Dendritic cell treated with granulocyte-macrophage colony-stimulating factor and Interleukin-4, amounts not matched to agents 40 ng/mL and 50 ng/mL, for 4 days (primary cell): ENCODE data around the gene FRRS1.

Source experiments
- H3K27ac Mint-ChIP-seq: one replicate; pipeline ENCODE4 v1.8.0; 2022; ENCODE audit warnings: mild to moderate bottlenecking, mixed read lengths
- H3K27me3 Mint-ChIP-seq: one replicate; pipeline ENCODE4 v1.8.0; 2022; ENCODE audit warnings: mild to moderate bottlenecking, mixed read lengths
- H3K36me3 Mint-ChIP-seq: one replicate; pipeline ENCODE4 v1.8.0; 2022; ENCODE audit warnings: low read depth, mixed read lengths
- H3K4me1 Mint-ChIP-seq: one replicate; pipeline ENCODE4 v1.8.0; 2022; ENCODE audit warnings: low read depth, mixed read lengths
- H3K4me3 Mint-ChIP-seq: one replicate; pipeline ENCODE4 v1.8.0; 2022; ENCODE audit warnings: mild to moderate bottlenecking, moderate library complexity, mixed read lengths
- H3K9me3 Mint-ChIP-seq: one replicate; pipeline ENCODE4 v1.8.0; 2022; ENCODE audit warnings: mixed read lengths
- intact Hi-C: fragments of 100-400 bp; cut with micrococcal nuclease; formaldehyde crosslinking; loops from one replicate; pipeline ENCODE4 v1.15.0; 2022

Gene FRRS1

DNA sequence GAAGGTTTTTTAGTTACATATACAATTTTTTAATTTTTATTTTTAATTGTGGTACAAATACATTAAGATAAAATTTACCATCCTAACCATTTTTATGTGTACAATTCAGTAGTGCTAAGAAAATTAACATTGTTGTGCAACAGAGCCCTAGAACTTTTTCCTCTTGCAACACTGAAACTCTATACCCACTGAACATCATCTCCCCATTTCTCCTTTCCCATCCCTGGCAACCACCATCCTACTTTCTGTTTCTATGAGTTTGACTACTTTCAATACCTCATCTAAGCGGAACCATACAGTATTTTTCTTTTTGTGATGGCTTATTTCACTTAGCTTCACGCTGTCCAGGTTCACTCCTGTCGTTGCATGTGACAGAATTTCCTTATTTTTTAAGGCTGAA, 66.4 kb downstream of the FRRS1 start:
- Mint-ChIP-seq H3K4me1 (peaks cover 30% of the 10 kb centered on the region), H3K36me3 (no peaks in the 10 kb centered on the region), H3K27ac (no peak overlapping the region), H3K9me3 (no peaks in the 10 kb centered on the region), H3K4me3 (no peak overlapping the region), H3K27me3 (no peaks in the 10 kb centered on the region)
- intact Hi-C loops: no loop called here

DNA sequence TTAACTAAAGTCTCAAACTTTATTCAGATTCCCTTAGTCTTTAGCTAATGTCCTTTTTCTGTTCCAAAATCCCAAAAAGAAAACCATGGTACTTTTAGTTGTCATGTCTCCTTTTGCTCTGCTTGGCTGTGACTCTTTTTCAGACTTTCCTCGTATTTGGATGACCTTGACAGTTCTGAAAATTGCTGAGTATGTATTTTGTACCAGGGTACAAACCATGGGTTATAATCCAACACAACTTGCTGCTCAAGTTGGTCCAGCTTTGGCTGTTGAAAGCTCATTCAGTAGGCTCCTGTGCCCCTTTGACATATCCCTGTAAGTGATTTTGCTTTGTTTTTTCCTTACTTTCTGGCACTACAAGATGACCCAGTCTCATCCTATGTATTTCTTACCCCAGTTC, 68.9 kb downstream of the FRRS1 start:
- intact Hi-C loops: no loop called here
- no peaks in the 10 kb centered on the region for H3K27me3 Mint-ChIP-seq
- H3K36me3 Mint-ChIP-seq: no peaks in the 10 kb centered on the region
- H3K4me3 Mint-ChIP-seq: no peak overlapping the region
- no peak overlapping the region for H3K27ac Mint-ChIP-seq
- H3K4me1 Mint-ChIP-seq: peaks cover 19% of the 10 kb centered on the region
- no peaks in the 10 kb centered on the region for H3K9me3 Mint-ChIP-seq

DNA sequence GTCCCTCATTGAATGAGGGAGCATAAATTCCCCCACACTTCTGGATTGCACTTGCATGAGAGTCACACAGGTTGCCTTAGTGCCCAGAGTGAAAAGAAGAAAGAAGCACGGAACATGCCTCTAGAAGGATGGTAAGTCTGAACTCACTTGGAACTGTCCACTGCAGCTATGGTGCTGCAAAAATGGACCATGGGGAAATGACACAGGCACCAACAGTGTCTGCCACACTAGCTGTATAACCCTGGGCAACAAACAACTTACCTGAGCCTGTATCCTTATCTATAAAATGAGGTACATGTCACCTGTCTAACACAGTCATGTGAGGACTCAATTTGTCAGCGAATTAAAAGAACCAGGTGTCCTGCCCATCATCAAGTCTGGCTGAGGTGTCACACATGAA, 69.8 kb downstream of the FRRS1 start:
- H3K36me3 Mint-ChIP-seq: no peaks in the 10 kb centered on the region
- H3K4me3 Mint-ChIP-seq: no peak overlapping the region
- peaks cover 3% of the 10 kb centered on the region for H3K27me3 Mint-ChIP-seq
- H3K4me1 Mint-ChIP-seq: peaks cover 19% of the 10 kb centered on the region
- intact Hi-C loops: no loop called here
- no peaks in the 10 kb centered on the region for H3K9me3 Mint-ChIP-seq
- no peak overlapping the region for H3K27ac Mint-ChIP-seq

DNA sequence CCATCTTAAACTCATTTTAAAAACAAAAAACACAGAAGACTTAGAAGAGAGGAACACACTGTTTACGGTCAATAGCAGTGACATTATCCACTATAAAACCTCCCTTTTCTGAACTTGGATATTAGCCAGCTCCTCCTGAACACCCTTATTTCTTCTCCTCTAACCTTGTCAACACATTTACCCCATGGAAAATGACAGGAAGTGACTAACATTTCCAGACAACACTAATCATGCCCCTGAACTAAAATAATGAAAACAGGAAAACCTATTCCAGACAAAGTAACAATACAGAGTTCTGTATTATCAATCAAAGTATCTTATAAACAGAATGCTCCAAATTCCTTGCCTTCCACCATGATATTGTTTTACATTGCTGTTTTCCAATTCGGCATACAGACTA, 75.3 kb downstream of the FRRS1 start:
- H3K9me3 Mint-ChIP-seq: no peaks in the 10 kb centered on the region
- H3K4me3 Mint-ChIP-seq: no peak overlapping the region
- intact Hi-C loops: no loop called here
- peaks cover 7% of the 10 kb centered on the region for H3K27me3 Mint-ChIP-seq
- H3K4me1 Mint-ChIP-seq: no peaks in the 10 kb centered on the region
- H3K27ac Mint-ChIP-seq: no peak overlapping the region
- H3K36me3 Mint-ChIP-seq: no peaks in the 10 kb centered on the region

DNA sequence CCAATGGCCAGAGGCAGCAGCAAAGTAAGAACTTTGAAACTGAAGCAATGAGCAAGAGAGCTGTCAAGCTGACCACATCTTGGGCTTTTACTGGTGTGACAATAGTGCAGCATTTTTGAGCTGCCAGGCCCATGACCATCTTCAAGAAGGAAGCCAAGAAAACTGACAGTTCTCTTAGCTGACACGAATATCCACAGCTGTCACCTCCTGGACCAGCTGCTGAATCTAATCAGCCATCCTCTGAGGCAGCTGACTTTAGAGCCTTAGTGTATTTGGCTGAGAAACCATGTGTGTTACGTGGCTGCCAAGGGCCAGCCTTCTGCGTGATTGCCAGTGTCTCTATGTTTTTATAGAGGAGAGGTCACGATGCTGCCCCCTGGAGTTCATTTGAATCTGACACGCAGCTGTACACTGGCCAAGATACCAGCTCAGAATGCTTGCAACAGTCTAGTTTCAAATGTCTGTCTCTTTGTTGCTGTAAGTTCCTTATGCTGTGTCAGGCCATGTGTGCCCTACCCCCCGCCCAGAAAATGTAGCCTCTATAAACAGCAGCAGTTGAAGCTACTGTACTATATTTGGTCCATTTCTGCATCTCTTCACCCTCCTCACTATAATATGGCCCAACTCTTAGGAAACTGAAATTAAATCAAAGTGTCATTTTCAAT, 80.8 kb downstream of the FRRS1 start:
- intact Hi-C loops: no loop called here

DNA sequence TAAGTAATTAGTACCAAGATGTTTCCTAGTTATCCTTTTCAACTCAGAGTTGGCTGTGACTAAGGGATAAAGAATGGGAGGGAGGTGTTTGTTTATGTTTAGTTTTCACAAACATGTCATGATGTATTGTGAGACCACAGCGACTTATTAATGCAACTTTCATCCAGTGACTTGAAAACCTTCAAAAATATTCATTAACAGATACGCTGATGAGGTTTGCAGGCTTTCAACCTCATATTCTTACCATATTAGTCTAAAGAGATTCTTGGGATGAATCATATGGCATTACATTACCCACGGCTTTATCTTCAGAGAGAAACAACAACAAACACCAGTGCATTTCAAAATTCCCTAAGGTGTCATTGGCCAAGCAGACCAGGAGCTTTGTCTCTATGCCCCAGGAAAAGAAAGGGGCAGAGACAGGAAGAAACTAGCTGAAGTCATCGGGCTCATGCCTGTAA, 84.1 kb downstream of the FRRS1 start:
- Mint-ChIP-seq H3K9me3 (no peaks in the 10 kb centered on the region), H3K4me3 (no peak overlapping the region), H3K4me1 (no peaks in the 10 kb centered on the region), H3K36me3 (no peaks in the 10 kb centered on the region), H3K27ac (no peak overlapping the region), H3K27me3 (no peaks in the 10 kb centered on the region)
- intact Hi-C loops: no loop called here

More for the DNA sequence above, 80.8 kb downstream of the FRRS1 start:
- Mint-ChIP-seq H3K9me3 (no peaks in the 10 kb centered on the region), H3K4me3 (no peak overlapping the region), H3K36me3 (no peaks in the 10 kb centered on the region), H3K27me3 (peaks cover 3% of the 10 kb centered on the region), H3K4me1 (no peaks in the 10 kb centered on the region), H3K27ac (no peak overlapping the region)

DNA sequence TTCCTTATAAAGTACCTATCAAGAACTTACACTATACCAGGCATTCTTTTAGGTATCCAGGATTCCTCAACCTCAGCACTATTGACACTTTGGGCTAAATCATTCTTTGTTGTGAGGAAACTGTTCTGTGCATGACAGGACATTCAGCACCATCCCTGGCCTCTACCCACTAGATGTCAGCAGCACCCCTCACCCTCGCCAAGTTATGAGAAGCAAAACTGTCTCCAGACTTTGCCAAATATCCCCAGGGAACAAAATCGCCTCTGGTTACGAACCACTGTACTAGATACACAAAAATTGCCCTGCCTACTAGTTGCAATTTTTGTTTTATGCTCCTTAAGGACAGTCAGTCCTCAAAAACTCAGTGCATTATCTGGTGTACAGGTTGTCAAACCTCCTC, 84.9 kb downstream of the FRRS1 start:
- intact Hi-C loops: no loop called here
- no peaks in the 10 kb centered on the region for H3K9me3 Mint-ChIP-seq
- H3K27me3 Mint-ChIP-seq: no peaks in the 10 kb centered on the region
- no peaks in the 10 kb centered on the region for H3K4me1 Mint-ChIP-seq
- H3K4me3 Mint-ChIP-seq: no peak overlapping the region
- H3K36me3 Mint-ChIP-seq: no peaks in the 10 kb centered on the region
- H3K27ac Mint-ChIP-seq: no peak overlapping the region

DNA sequence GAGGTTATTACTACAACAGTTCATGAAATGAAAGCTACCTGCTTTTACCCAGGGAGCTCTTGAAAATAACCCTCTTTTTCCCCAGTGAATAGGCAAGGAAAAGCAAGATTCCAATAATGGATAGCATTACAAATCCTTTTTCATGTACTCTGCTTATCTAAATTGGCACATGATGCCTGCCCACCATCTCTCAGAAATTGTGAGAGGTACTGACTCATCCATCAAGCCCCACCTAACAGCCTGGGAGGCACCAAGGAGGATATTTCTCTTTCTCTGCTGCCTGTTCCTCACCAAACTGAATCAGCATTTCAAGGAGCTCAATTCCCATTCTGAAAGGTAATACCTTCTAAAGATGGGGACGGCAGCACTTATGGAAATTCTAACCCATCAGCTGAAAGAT, 86.2 kb downstream of the FRRS1 start:
- intact Hi-C loops: no loop called here

DNA sequence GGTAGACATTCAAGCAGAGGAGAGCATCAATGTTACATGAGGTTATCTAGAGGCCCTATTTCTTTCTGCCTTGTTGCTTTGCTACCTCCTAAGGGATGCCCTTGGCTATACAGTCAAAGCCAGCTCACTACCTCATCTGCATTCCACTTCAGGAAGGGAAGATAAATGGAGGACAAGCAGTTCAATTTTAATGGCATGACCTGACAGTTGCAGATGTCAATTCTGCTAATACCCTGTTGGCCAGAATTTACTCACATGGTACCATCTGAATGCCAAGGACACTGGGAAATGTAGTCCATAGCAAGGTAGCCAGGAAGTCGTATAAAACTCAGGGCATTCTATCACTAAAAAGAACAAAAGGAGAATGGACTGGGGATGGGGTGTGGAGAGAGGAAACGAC, 89.0 kb downstream of the FRRS1 start:
- H3K9me3 Mint-ChIP-seq: no peaks in the 10 kb centered on the region
- no peak overlapping the region for H3K27ac Mint-ChIP-seq
- no peaks in the 10 kb centered on the region for H3K36me3 Mint-ChIP-seq
- intact Hi-C loops: no loop called here
- H3K27me3 Mint-ChIP-seq: peaks cover 3% of the 10 kb centered on the region
- H3K4me3 Mint-ChIP-seq: no peak overlapping the region
- no peaks in the 10 kb centered on the region for H3K4me1 Mint-ChIP-seq

More for the DNA sequence above, 86.2 kb downstream of the FRRS1 start:
- no peaks in the 10 kb centered on the region for H3K27me3 Mint-ChIP-seq
- H3K4me3 Mint-ChIP-seq: no peak overlapping the region
- no peaks in the 10 kb centered on the region for H3K9me3 Mint-ChIP-seq
- no peaks in the 10 kb centered on the region for H3K4me1 Mint-ChIP-seq
- no peaks in the 10 kb centered on the region for H3K36me3 Mint-ChIP-seq
- no peak overlapping the region for H3K27ac Mint-ChIP-seq

DNA sequence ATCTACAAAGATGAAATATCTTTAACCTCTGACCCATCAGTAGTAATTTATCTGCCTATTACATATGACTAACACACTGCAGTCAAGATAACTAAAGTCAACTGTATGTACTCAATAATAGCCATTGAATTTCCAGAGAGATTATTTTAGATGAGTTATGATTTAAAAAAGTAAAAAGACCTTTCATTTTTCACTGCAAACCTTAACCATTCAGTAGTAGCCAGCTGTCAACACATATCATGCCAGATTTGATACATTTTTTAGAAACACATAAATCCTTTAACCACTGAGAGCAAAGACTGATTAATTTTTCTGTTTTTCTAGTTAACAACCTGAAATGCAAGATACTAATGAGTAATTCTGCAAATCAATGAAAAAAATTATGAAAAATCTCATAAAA, 89.6 kb downstream of the FRRS1 start:
- Mint-ChIP-seq H3K36me3 (no peaks in the 10 kb centered on the region), H3K4me3 (no peak overlapping the region), H3K4me1 (no peaks in the 10 kb centered on the region), H3K9me3 (no peaks in the 10 kb centered on the region), H3K27ac (no peak overlapping the region), H3K27me3 (peaks cover 4% of the 10 kb centered on the region)
- intact Hi-C loops: no loop called here

DNA sequence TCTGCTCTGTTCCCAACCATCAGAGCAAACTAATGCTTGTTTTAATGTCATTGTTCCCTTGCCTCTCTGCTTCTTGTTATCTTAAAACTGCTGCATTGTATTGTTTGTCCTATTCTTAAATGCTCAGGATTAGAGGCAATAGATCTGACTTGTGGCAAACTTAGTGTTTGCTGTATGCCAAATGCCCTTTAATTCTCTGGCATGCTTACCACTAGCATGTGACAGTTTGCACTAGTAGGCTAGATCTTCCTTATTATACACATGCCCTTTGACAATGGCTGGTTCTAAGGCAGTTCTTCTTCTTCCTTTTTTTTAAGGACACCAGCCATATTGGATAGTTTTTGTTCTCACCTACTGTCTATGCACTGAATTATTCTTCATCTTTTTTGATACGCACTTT, 90.4 kb downstream of the FRRS1 start:
- intact Hi-C loops: no loop called here
- Mint-ChIP-seq H3K4me1 (no peaks in the 10 kb centered on the region), H3K27me3 (peaks cover 4% of the 10 kb centered on the region), H3K36me3 (no peaks in the 10 kb centered on the region), H3K4me3 (no peak overlapping the region), H3K9me3 (no peaks in the 10 kb centered on the region), H3K27ac (no peak overlapping the region)

DNA sequence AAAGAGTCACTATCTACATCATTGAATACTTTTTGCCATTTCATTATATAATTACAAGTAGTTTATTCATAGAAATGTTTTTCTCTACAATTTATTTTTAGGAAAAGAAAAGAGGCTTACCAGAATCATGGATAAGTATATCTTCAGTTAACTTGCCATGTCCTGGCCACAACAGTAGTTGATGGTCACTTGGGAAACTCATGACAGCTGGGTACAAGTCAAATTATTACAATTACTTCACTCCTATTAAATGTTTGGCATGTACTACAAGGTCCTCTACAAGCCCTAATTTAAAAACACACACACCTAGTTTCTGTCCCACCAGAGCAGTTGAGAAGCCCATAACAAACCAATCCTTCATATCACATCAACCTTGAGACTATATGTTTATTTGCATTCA, 91.1 kb downstream of the FRRS1 start:
- Mint-ChIP-seq H3K4me3 (no peak overlapping the region), H3K27ac (no peak overlapping the region), H3K27me3 (peaks cover 4% of the 10 kb centered on the region), H3K9me3 (no peaks in the 10 kb centered on the region), H3K36me3 (no peaks in the 10 kb centered on the region), H3K4me1 (no peaks in the 10 kb centered on the region)
- intact Hi-C loops: no loop called here

DNA sequence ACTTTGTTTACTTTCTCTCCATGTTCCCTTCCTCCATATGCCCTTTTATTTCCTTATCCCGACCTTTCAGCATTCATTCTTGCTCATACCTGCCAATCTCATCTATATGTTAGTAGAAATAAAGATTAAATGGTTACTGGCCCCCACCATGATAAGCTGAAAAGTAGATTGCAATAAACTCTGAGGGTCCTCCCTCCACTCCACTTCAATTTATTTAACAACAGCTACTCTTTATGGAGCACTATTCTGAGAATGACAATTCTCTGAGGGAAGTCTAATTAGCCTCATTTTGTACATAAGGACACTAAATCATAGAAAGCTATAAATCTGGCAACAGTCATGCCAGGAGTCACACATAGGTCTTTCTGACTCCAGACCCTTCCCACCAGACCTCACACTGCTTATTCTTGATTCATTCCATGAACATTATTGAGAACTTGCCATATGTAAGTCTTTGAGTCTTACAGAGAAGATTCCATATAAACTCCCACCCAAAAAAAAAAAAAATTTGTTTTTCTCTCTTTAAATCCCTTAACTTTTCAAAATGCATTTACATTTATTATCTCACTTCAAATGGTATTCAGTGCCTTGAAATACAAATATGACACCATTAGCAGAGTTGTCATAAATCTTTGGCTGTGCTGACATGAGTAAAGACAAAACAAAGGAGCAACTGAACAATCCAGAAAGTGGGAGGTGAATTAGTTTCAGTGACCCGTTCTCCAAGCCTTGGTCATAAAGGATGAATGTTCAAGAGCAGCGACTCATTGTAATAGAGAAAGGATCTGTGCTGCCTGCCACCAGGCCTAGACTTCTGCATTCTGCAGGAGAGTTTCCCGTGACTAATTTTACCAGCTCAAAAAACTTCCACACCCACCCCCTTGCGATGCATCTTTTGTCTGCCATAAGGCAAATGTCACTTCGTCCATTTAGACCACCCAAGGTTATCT, 92.0 kb downstream of the FRRS1 start:
- Mint-ChIP-seq H3K9me3 (no peaks in the 10 kb centered on the region), H3K27me3 (peaks cover 4% of the 10 kb centered on the region), H3K36me3 (no peaks in the 10 kb centered on the region), H3K27ac (no peak overlapping the region), H3K4me3 (no peak overlapping the region), H3K4me1 (no peaks in the 10 kb centered on the region)
- intact Hi-C loops: no loop called here

DNA sequence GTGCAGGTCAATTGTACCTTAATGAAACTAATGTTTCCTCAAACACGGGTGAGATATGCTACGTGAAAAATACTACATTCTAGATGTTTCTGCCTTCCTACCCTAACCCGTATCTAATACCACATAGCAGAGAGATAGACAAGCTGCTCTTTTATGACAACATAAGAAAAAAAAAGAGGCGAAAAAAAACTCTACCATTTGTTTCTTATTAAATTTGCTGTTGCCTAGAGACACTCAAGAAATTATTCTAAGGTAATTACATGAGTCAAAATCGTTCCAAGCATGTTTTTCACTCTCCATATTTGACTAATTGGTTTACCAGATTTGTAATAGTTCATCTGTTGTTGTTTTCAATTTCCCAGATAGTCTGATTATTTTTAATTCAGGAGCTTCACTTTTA, 93.1 kb downstream of the FRRS1 start:
- H3K9me3 Mint-ChIP-seq: no peaks in the 10 kb centered on the region
- H3K27me3 Mint-ChIP-seq: peaks cover 4% of the 10 kb centered on the region
- intact Hi-C loops: no loop called here
- H3K4me1 Mint-ChIP-seq: no peaks in the 10 kb centered on the region
- no peak overlapping the region for H3K4me3 Mint-ChIP-seq
- H3K27ac Mint-ChIP-seq: no peak overlapping the region
- no peaks in the 10 kb centered on the region for H3K36me3 Mint-ChIP-seq
